DND-41 (cell line): ENCODE results near the gene WDR4.

Experiments used
- EZH2 ChIP-seq: IDR thresholded peaks from 3 replicates; pipeline ENCODE4 v1.6.1; 2012; ENCODE audit warnings: borderline replicate concordance, low read depth, mild to moderate bottlenecking, moderate library complexity, low read length, inconsistent platforms; ENCODE audit not compliant: severe bottlenecking
- TF ChIP-seq, protein P1 (sequence below): IDR thresholded peaks from 2 replicates; pipeline ENCODE4 v1.5.1; 2012; ENCODE audit warnings: borderline replicate concordance, low read length, moderate library complexity, mild to moderate bottlenecking; ENCODE audit not compliant: poor library complexity, severe bottlenecking; ENCODE audit errors: extremely low read depth

DNA sequence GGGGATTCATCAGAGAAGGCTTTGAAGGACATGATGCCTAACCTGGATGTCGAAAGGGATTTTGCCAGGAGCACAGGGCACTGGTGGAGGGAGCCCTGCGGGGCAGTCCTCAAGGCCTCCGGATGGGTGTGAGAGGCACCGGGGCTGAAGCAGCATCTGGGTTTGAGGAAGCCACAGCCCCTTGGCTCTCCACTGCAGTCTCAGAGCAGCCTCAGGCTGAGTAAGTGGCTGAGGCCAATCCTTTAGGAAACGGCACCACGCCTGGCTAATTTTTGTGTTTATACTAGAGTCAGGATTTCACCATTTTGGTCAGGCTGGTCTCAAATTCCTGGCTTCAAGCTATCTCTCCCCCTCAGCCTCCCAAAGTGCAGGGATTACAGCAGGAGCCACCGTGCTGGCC lies 34.1 kb upstream of the WDR4 start:
- TF ChIP-seq, protein P1, sequence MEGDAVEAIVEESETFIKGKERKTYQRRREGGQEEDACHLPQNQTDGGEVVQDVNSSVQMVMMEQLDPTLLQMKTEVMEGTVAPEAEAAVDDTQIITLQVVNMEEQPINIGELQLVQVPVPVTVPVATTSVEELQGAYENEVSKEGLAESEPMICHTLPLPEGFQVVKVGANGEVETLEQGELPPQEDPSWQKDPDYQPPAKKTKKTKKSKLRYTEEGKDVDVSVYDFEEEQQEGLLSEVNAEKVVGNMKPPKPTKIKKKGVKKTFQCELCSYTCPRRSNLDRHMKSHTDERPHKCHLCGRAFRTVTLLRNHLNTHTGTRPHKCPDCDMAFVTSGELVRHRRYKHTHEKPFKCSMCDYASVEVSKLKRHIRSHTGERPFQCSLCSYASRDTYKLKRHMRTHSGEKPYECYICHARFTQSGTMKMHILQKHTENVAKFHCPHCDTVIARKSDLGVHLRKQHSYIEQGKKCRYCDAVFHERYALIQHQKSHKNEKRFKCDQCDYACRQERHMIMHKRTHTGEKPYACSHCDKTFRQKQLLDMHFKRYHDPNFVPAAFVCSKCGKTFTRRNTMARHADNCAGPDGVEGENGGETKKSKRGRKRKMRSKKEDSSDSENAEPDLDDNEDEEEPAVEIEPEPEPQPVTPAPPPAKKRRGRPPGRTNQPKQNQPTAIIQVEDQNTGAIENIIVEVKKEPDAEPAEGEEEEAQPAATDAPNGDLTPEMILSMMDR, result no peak
- TF ChIP-seq EZH2, result no peak
